Breast epithelium (tissue), 4 donors: ENCODE data around the gene MTNR1B. TPM values are rescaled to one million over a fixed set of nuclear protein-coding genes. Genes with fewer than 3 reads are reported as not detected.

Experiments used
- DNase-seq, 2 donors: peaks; one replicate each; pipeline ENCODE4 v3.0.0-alpha.2; 2019; ENCODE audit warnings: low spot score in 2 of 2
- H3K27ac ChIP-seq, 2 donors: fragments of 200-600 bp; sonication (generic) in 1 of 2; one replicate each; pipeline ENCODE4 v1.5.1; 2016 to 2019; ENCODE audit warnings: mild to moderate bottlenecking in 1 of 2
- H3K27me3 ChIP-seq, 2 donors: fragments of 200-600 bp; sonication (generic) in 1 of 2; one replicate each; pipeline versions ENCODE4 v1.5.1 to v1.6.0; 2017 to 2019; ENCODE audit warnings: control low read depth in 1 of 2, mild to moderate bottlenecking in 1 of 2
- H3K36me3 ChIP-seq: fragments of 200-600 bp; one replicate; pipeline ENCODE4 v1.5.1; 2019
- H3K4me1 ChIP-seq, 2 donors: fragments of 200-600 bp; sonication (generic); one replicate each; pipeline ENCODE4 v1.5.1; 2016 to 2019; ENCODE audit warnings: control low read depth in 1 of 2
- H3K4me3 ChIP-seq, 3 donors: fragments of 200-600 bp; sonication (generic); 1 replicate in 2 of 3; 2 replicates in 1 of 3; pipeline ENCODE4 v1.5.1; 2016 to 2019; ENCODE audit warnings: mild to moderate bottlenecking in 3 of 3, moderate library complexity in 2 of 3
- H3K9me3 ChIP-seq, 2 donors: fragments of 200-600 bp; sonication (generic) in 1 of 2; one replicate each; pipeline ENCODE4 v1.5.1; 2016 to 2019; ENCODE audit warnings: control low read depth in 1 of 2
- POLR2A ChIP-seq: fragments of 450-650 bp; IDR thresholded peaks from one replicate; pipeline ENCODE4 v1.6.1; 2016; ENCODE audit warnings: antibody characterized with exemption, mild to moderate bottlenecking, moderate library complexity
- POLR2AphosphoS5 ChIP-seq, 3 donors: sonication (generic); formaldehyde crosslinking; IDR thresholded peaks; one replicate each; pipeline ENCODE4 v1.6.1; 2017; ENCODE audit warnings: antibody characterized with exemption in 3 of 3
- intact Hi-C: fragments of 100-400 bp; cut with DNase I; formaldehyde crosslinking; loops from one replicate; pipeline ENCODE4 v1.15.1; 2023; ENCODE audit warnings: low total_unique reads
- total RNA-seq, 3 donors: library from RNA; depleted of rRNA; stranded (reverse); fragments of >200 nt; gene quantifications; one replicate each; pipeline ENCODE4 v1.1.0, GENCODE V29; 2016
- TF ChIP-seq, protein P1 (sequence below), 3 donors: fragments of 450-650 bp; IDR thresholded peaks; one replicate each; pipeline ENCODE4 v1.5.1; 2016 to 2017; ENCODE audit warnings: antibody characterized with exemption in 3 of 3, mild to moderate bottlenecking in 3 of 3, moderate library complexity in 3 of 3

MTNR1B gene
- total RNA-seq, 3 donors from 2014 or later = not detected

DNA sequence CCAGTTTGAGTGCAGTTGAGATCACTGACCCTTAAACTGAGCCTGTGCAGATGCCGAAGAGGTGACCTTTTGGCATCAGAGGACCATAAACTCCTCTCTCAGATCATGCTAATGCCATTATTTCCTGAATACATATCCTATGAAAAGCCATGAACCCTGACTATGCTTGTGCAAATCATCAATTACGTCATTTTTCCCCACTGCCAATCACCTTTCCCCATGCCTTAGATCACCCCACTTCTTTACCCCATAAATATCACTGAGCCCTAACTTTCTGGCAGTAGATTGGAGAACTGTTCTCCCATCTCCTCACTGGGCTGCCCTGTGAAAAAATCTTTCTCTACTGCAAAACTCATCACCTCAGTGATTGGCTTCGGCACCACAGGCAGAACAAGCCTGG is 32.9 kb downstream of the MTNR1B start:
- Histone ChIP-seq H3K36me3 (no peaks in the 10 kb centered on the region), H3K27me3 (no peaks in the 10 kb centered on the region), H3K4me1 (no peaks in the 10 kb centered on the region), H3K27ac (no peak overlapping the region), H3K9me3 (no peaks in the 10 kb centered on the region), H3K4me3 (no peak overlapping the region)
- intact Hi-C loops = no loop called here
- no peak for TF ChIP-seq POLR2AphosphoS5 (IDR thresholded peaks at IDR 0.05)
- no peak for TF ChIP-seq POLR2A
- TF ChIP-seq, protein P1, sequence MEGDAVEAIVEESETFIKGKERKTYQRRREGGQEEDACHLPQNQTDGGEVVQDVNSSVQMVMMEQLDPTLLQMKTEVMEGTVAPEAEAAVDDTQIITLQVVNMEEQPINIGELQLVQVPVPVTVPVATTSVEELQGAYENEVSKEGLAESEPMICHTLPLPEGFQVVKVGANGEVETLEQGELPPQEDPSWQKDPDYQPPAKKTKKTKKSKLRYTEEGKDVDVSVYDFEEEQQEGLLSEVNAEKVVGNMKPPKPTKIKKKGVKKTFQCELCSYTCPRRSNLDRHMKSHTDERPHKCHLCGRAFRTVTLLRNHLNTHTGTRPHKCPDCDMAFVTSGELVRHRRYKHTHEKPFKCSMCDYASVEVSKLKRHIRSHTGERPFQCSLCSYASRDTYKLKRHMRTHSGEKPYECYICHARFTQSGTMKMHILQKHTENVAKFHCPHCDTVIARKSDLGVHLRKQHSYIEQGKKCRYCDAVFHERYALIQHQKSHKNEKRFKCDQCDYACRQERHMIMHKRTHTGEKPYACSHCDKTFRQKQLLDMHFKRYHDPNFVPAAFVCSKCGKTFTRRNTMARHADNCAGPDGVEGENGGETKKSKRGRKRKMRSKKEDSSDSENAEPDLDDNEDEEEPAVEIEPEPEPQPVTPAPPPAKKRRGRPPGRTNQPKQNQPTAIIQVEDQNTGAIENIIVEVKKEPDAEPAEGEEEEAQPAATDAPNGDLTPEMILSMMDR (IDR thresholded peaks at IDR 0.05) = no peak
- no peak for DNase-seq

- Histone ChIP-seq H3K27me3 (no peaks in the 10 kb centered on the region), H3K4me3 (no peak overlapping the region), H3K9me3 (no peaks in the 10 kb centered on the region), H3K4me1 (no peaks in the 10 kb centered on the region), H3K36me3 (no peaks in the 10 kb centered on the region), H3K27ac (no peak overlapping the region)
- intact Hi-C loops = no loop called here
- no peak for DNase-seq
- TF ChIP-seq, protein P1 (IDR thresholded peaks at IDR 0.05) = no peak
- TF ChIP-seq POLR2A (no peak), POLR2AphosphoS5 (IDR thresholded peaks at IDR 0.05) (no peak)
Measured at GRCh38 chr11:93005239-93005638, 35.8 kb downstream of the MTNR1B start.

- H3K9me3 ChIP-seq = no peaks in the 10 kb centered on the region
- no peaks in the 10 kb centered on the region for H3K27me3 ChIP-seq
- no peaks in the 10 kb centered on the region for H3K4me1 ChIP-seq
- no peaks in the 10 kb centered on the region for H3K36me3 ChIP-seq
- H3K27ac ChIP-seq = no peak overlapping the region
- TF ChIP-seq, protein P1 (IDR thresholded peaks at IDR 0.05) = no peak
- TF ChIP-seq POLR2AphosphoS5 (IDR thresholded peaks at IDR 0.05) (no peak), POLR2A (no peak)
- H3K4me3 ChIP-seq = no peak overlapping the region
- DNase-seq = no peak
- intact Hi-C loops = no loop called here
Measured at GRCh38 chr11:93013646-93014045, 44.2 kb downstream of the MTNR1B start.

DNA sequence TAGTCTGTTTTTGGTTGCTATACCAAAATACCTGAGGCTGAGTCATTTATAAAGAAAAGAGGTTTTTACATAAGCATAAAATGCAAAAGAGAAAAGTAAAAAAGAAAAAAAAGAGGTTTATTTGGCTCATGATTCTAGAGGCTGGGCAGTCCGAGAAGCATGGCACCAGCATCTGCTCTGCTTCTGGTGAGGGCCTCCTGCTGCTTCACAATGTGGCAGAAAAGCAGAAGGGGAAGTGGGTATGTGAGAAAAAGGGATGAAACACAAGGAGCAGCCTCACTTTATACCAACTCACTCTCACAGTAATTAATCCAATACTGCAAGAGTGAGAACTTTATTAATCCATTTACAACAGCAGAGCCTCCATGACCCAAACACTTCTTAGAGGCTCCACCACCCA is 47.1 kb downstream of the MTNR1B start:
- Histone ChIP-seq H3K4me1 (no peaks in the 10 kb centered on the region), H3K27ac (no peak overlapping the region), H3K36me3 (no peaks in the 10 kb centered on the region), H3K27me3 (no peaks in the 10 kb centered on the region), H3K9me3 (no peaks in the 10 kb centered on the region), H3K4me3 (no peak overlapping the region)
- DNase-seq = no peak
- no peak for TF ChIP-seq POLR2A
- TF ChIP-seq POLR2AphosphoS5 (IDR thresholded peaks at IDR 0.05) = no peak
- TF ChIP-seq, protein P1 (IDR thresholded peaks at IDR 0.05) = no peak
- intact Hi-C loops = no loop called here

DNA sequence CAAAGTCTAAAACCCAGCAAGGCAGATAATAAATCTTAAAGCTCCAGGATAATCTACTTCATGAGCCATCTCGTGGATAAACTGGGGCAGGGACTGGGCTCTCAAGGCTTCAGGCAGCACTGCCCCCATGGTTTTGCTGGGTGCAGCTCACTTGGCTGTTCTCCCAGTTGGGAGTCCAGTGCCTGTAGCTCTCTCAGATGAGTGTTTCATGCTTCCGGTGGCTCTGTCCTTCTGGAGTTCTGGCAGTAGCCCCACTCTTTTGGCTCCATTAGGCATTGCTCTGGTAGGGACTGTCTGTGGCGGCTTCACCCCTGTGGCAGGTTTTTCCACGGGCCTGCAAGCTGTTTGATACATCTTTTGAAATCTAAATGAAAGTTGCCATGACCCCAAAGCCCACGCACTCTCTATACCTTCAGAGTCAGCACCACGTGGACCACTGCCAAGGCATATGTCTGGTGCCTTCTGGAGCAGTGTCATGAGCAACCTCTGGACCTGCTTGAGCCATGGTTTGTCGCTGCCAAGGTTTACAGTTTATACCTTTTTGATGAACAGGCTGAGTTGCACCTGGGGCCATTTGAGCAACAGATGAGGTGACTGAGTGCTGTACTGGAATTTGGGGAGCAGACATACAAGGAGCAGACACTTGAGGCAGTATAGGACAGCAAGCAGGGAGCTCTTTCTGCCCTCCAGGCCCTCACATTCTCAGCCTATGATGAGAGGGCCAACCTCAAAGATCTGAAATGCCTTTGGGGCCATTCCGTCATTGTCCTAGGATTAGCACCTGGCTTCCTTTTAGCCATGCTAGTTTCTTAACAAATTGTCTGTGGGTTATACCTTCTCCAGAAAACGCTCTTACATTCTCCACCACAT is 48.6 kb downstream of the MTNR1B start:
- intact Hi-C loops = no loop called here
- TF ChIP-seq POLR2AphosphoS5 (IDR thresholded peaks at IDR 0.05) = no peak
- no peak for TF ChIP-seq POLR2A
- TF ChIP-seq, protein P1 (IDR thresholded peaks at IDR 0.05) = no peak
- DNase-seq = no peak

More for the DNA sequence above, 48.6 kb downstream of the MTNR1B start:
- Histone ChIP-seq H3K4me1 (no peaks in the 10 kb centered on the region), H3K36me3 (no peaks in the 10 kb centered on the region), H3K4me3 (no peak overlapping the region), H3K9me3 (no peaks in the 10 kb centered on the region), H3K27me3 (no peaks in the 10 kb centered on the region), H3K27ac (no peak overlapping the region)
